Smooth muscle cell (in vitro differentiated cells): ENCODE data around the gene KIF1C. TPM values are rescaled to one million over a fixed set of nuclear protein-coding genes. Genes with fewer than 3 reads are reported as not detected.

ENCODE experiments used
- DNase-seq: peaks from one replicate; lab custom pipeline; 2025; ENCODE audit not compliant: unreplicated experiment; lab: John Stamatoyannopoulos, UW
- H2AFZ ChIP-seq: fragments of 200-600 bp; sonication (generic); 2 replicates; pipeline ENCODE4 v1.6.0; 2016; ENCODE audit warnings: antibody characterized with exemption, low read depth, mild to moderate bottlenecking
- H3F3A ChIP-seq: fragments of 200-600 bp; sonication (generic); 2 replicates; pipeline ENCODE4 v1.6.0; 2017; ENCODE audit warnings: antibody characterized with exemption, low read depth
- H3K27ac ChIP-seq: fragments of 200-600 bp; sonication (generic); 2 replicates; pipeline ENCODE4 v1.5.1; 2016; ENCODE audit warnings: low read depth, mild to moderate bottlenecking
- H3K27me3 ChIP-seq: fragments of 200-600 bp; sonication (generic); 2 replicates; pipeline ENCODE4 v1.6.1; 2016; ENCODE audit warnings: low read depth, mild to moderate bottlenecking
- H3K36me3 ChIP-seq: fragments of 200-600 bp; sonication (generic); 2 replicates; pipeline ENCODE4 v1.5.1; 2016; ENCODE audit warnings: low read depth
- H3K4me1 ChIP-seq: fragments of 200-600 bp; sonication (generic); 2 replicates; pipeline ENCODE4 v1.5.1; 2016; ENCODE audit warnings: low read depth
- H3K4me2 ChIP-seq: fragments of 200-600 bp; sonication (generic); 2 replicates; pipeline ENCODE4 v1.6.0; 2016; ENCODE audit warnings: mild to moderate bottlenecking
- H3K4me3 ChIP-seq: fragments of 200-600 bp; sonication (generic); 2 replicates; pipeline ENCODE4 v1.5.1; 2016; ENCODE audit warnings: mild to moderate bottlenecking
- H3K79me2 ChIP-seq: fragments of 200-600 bp; sonication (generic); 2 replicates; pipeline ENCODE4 v1.6.0; 2016; ENCODE audit warnings: low read depth, mild to moderate bottlenecking
- H3K9ac ChIP-seq: fragments of 200-600 bp; sonication (generic); 2 replicates; pipeline ENCODE4 v1.6.0; 2016; ENCODE audit warnings: low read depth
- H3K9me3 ChIP-seq: fragments of 200-600 bp; sonication (generic); replicated peaks from 2 replicates; pipeline ENCODE4 v1.5.1; 2016; ENCODE audit warnings: low read depth
- H4K20me1 ChIP-seq: fragments of 200-600 bp; sonication (generic); 2 replicates; pipeline ENCODE4 v1.6.0; 2016; ENCODE audit warnings: low read depth
- WGBS: methylation state at CpG from one replicate; pipeline ENCODE4 v1.1.7; 2016; ENCODE audit warnings: low lambda C conversion rate; 5-methylcytosine and 5-hydroxymethylcytosine counted together
- polyA plus RNA-seq: library from polyadenylated mRNA; unstranded; fragments of >200 nt; fragmentation: Nextera tagmentation; extraction: Ambion mirVana; gene quantifications from 2 replicates; pipeline ENCODE4 v1.2.1, GENCODE V29; 2016
- total RNA-seq: library from RNA; depleted of rRNA; stranded (reverse); fragments of >200 nt; gene quantifications from 2 replicates; pipeline ENCODE4 v1.2.3, GENCODE V29; 2014
- TF ChIP-seq, protein P1 (sequence below): fragments of 200-600 bp; sonication (generic); IDR thresholded peaks from 2 replicates; pipeline ENCODE4 v1.5.1; 2017; ENCODE audit warnings: borderline replicate concordance, mild to moderate bottlenecking, antibody characterized with exemption; ENCODE audit not compliant: insufficient read depth, poor library complexity, severe bottlenecking

Gene KIF1C
- total and polyA plus RNA-seq, 2 experiments from 2014 or later: 20.9 to 36.2 TPM

DNA sequence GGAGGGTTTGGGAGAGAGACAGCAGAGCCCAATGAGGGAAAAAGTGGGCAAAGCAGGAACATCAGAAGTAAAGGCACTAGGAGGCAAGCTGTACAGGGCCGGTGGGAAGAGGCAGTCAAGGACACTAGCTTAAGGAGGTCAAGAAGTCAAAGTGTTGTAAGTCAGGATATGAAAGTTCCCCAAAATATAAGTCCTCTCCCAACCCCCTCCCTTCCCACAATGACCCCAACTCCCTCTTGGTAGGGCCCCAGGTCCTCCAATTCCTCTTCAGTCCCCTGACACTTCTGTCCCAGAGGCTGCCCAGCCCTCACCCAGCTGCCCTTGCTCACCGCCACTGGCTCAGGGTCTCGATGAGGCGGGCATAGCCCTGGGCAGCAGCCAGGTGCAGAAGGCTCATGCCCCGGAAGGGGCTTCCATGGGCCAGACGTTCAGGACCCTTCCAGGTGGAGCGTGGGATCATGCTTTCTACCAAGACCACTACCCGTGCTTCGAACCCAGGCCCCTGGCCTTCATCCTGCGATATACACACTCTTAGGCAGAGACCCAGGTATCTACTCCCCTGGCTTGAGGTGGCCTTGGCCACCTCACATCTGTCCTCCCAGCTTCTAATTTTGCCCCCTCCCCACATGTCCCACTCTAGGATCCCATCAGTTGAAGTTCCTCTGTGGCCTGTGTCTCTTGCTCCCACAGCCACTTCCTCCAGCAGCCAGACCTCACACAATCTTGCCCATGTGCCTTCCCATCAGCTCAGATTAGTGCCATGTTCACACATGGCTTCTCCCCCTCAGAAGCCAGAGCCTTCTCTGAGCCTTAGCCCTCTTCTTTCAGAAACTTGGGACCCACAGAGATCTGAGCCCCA is 24.3 kb upstream of the KIF1C start:
- no peak overlapping the region for H3K4me3 ChIP-seq
- WGBS: 96% methylated on average over 10 of the region's 10 CpGs
- H3K9ac ChIP-seq: no peak overlapping the region
- no peak overlapping the region for H3K27ac ChIP-seq
- H3F3A ChIP-seq: peaks cover 3% of the 10 kb centered on the region
- no peaks in the 10 kb centered on the region for H3K9me3 ChIP-seq
- H3K79me2 ChIP-seq: peaks cover 24% of the 10 kb centered on the region
- peaks cover 49% of the 10 kb centered on the region for H4K20me1 ChIP-seq
- H3K27me3 ChIP-seq: no peaks in the 10 kb centered on the region
- no peaks in the 10 kb centered on the region for H3K36me3 ChIP-seq
- H3K4me1 ChIP-seq: peaks cover 5% of the 10 kb centered on the region
- H3K4me2 ChIP-seq: no peak overlapping the region
- H2AFZ ChIP-seq: no peak overlapping the region
- TF ChIP-seq, protein P1, sequence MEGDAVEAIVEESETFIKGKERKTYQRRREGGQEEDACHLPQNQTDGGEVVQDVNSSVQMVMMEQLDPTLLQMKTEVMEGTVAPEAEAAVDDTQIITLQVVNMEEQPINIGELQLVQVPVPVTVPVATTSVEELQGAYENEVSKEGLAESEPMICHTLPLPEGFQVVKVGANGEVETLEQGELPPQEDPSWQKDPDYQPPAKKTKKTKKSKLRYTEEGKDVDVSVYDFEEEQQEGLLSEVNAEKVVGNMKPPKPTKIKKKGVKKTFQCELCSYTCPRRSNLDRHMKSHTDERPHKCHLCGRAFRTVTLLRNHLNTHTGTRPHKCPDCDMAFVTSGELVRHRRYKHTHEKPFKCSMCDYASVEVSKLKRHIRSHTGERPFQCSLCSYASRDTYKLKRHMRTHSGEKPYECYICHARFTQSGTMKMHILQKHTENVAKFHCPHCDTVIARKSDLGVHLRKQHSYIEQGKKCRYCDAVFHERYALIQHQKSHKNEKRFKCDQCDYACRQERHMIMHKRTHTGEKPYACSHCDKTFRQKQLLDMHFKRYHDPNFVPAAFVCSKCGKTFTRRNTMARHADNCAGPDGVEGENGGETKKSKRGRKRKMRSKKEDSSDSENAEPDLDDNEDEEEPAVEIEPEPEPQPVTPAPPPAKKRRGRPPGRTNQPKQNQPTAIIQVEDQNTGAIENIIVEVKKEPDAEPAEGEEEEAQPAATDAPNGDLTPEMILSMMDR: no peak
- DNase-seq: no peak

DNA sequence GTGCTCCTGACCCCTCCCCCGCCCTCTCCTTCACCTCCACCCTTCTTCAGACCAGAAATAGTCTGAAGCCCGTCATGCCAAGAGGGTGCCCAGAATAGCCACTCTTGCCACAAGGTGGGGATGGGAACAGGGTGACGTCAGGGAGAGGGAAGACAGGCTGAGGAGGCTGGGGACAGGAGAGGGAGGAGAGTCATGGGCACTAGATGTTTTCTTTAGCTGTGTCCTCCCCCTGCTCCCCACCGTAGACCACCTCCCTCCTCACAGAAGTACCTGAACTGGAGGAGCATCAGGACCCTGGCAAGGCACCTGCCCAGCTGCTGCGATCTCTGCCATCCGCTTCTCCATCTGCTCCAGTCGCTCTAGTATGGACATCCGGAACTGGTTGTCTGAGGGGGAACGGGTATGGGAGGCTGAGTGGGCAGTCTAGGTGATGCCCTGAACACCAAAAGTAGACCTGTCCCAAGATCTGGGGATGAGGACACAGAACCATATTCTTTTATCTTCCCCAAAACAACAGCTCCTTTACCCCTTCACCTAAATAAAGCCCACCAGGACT is 23.6 kb upstream of the KIF1C start:
- no peak for DNase-seq
- 92% methylated on average over 9 of the region's 9 CpGs for WGBS

GRCh38 chr17:4978726-4979125 is 19.0 kb upstream of the KIF1C start:
- no peaks in the 10 kb centered on the region for H3K36me3 ChIP-seq

More for the DNA sequence above, 23.6 kb upstream of the KIF1C start:
- Histone ChIP-seq H3K4me3 (no peak overlapping the region), H2AFZ (no peak overlapping the region), H3K9me3 (no peaks in the 10 kb centered on the region), H4K20me1 (peaks cover 49% of the 10 kb centered on the region), H3K27ac (no peak overlapping the region), H3K36me3 (no peaks in the 10 kb centered on the region), H3K79me2 (peaks cover 24% of the 10 kb centered on the region), H3K4me2 (no peak overlapping the region), H3K4me1 (peaks cover 5% of the 10 kb centered on the region), H3K27me3 (no peaks in the 10 kb centered on the region), H3K9ac (no peak overlapping the region), H3F3A (peaks cover 3% of the 10 kb centered on the region)
- TF ChIP-seq, protein P1: no peak

More at GRCh38 chr17:4978726-4979125, 19.0 kb upstream of the KIF1C start:
- Histone ChIP-seq H4K20me1 (peaks cover 10% of the 10 kb centered on the region), H3K9ac (no peak overlapping the region), H3F3A (peaks cover 3% of the 10 kb centered on the region), H3K4me1 (no peaks in the 10 kb centered on the region), H3K27me3 (no peaks in the 10 kb centered on the region), H3K9me3 (no peaks in the 10 kb centered on the region), H3K27ac (no peak overlapping the region), H3K4me3 (no peak overlapping the region), H3K79me2 (no peaks in the 10 kb centered on the region), H3K4me2 (no peak overlapping the region), H2AFZ (no peak overlapping the region)
- TF ChIP-seq, protein P1: no peak
- DNase-seq: no peak
